SK-N-MC (cell line): ENCODE results near the gene ZNF423.
A peak's percentile ranks its signal among the peaks of the same experiment; 100 is the strongest.

Experiments used
- DNase-seq: peaks from one replicate; pipeline ENCODE4 v3.0.0-alpha.2; 2011; ENCODE audit warnings: low read depth, low spot score
- H3K27ac ChIP-seq: fragments of 200-600 bp; sonication (generic); 2 replicates; pipeline ENCODE4 v1.5.1; 2016; ENCODE audit warnings: mixed run types
- H3K36me3 ChIP-seq: fragments of 200-600 bp; sonication (generic); 2 replicates; pipeline ENCODE4 v1.6.1; 2017; ENCODE audit warnings: antibody characterized with exemption, low read length, mixed read lengths; ENCODE audit not compliant: insufficient read depth
- H3K4me3 ChIP-seq: fragments of 200-600 bp; sonication (generic); 2 replicates; pipeline ENCODE4 v1.5.1; 2016
- H3K9ac ChIP-seq: fragments of 200-600 bp; sonication (generic); 2 replicates; pipeline ENCODE4 v1.8.0; 2017; ENCODE audit warnings: mixed run types, mixed read lengths; ENCODE audit not compliant: insufficient read length
- H3K9me3 ChIP-seq: fragments of 200-600 bp; sonication (generic); 2 replicates; pipeline ENCODE4 v1.6.1; 2017; ENCODE audit warnings: low read depth, mild to moderate bottlenecking, antibody characterized with exemption, low read length, moderate library complexity, mixed read lengths
- EZH2 ChIP-seq: fragments of 200-600 bp; sonication (generic); IDR thresholded peaks from one replicate; pipeline ENCODE4 v1.6.1; 2017; ENCODE audit warnings: antibody characterized with exemption
- FOXP2 ChIP-seq: optimal IDR thresholded peaks from 2 replicates; pipeline ENCODE3; 2011; ENCODE audit warnings: mild to moderate bottlenecking, moderate library complexity; ENCODE audit not compliant: insufficient read depth; ENCODE audit errors: extremely low read length, control extremely low read depth
- POLR2AphosphoS5 ChIP-seq: IDR thresholded peaks from 2 replicates; pipeline ENCODE4 v1.6.1; 2012; ENCODE audit warnings: mild to moderate bottlenecking, low read depth, low read length, borderline replicate concordance

The ZNF423 gene

GRCh38 chr16:49556249-49556605 lies 299.7 kb downstream of the ZNF423 start:
- H3K27ac ChIP-seq: peak overlapping the region; percentile 77; the same call in 1 of the 2 replicates
- H3K4me3 ChIP-seq: peak overlapping the region; percentile 67; the same call in 1 of the 2 replicates

GRCh38 chr16:49554681-49555080 lies 301.2 kb downstream of the ZNF423 start:
- Histone ChIP-seq H3K36me3 (no peaks in the 10 kb centered on the region), H3K27ac (no peak overlapping the region), H3K9ac (no peak overlapping the region), H3K4me3 (no peak overlapping the region), H3K9me3 (no peaks in the 10 kb centered on the region)
- no peak for TF ChIP-seq EZH2
- no peak for DNase-seq

More at GRCh38 chr16:49556249-49556605, 299.7 kb downstream of the ZNF423 start:
- Histone ChIP-seq H3K9me3 (no peaks in the 10 kb centered on the region), H3K9ac (no peak overlapping the region), H3K36me3 (no peaks in the 10 kb centered on the region)
- DNase-seq: no peak
- TF ChIP-seq FOXP2 (no peak), POLR2AphosphoS5 (no peak), EZH2 (no peak)

DNA sequence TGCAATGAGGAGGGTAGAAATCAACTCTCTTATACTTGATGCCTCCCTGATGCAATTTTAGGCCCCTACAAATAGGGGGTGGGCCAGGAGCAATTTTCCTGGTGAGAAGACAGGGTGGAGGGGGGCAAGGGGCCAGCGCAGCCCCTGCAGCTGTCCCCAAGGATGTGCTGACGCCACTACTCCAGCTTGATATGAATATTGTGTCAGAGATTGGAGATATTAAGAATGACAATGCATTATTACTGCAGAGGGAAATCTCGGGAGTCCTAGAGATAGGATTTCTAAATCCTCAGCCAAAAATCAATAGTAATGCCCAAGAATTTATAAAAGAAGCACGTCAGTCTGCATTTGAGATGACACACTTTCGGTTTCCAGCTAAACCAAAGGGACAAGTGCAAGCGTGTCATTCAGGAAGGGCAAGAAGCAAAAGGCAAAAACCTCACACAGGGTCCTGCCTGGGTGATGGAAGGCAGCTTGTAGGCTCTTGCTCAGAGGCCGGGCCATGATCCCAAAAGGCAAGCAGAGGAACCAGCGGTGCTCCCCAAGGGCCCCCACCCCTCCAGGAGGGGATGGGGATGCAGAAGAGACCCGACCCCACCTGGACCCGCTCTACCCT lies 303.5 kb downstream of the ZNF423 start:
- TF ChIP-seq POLR2AphosphoS5: no peak
- TF ChIP-seq EZH2: no peak
- TF ChIP-seq FOXP2: no peak
- no peak overlapping the region for H3K4me3 ChIP-seq
- H3K27ac ChIP-seq: no peak overlapping the region
- no peak for DNase-seq
- H3K9ac ChIP-seq: no peak overlapping the region
- no peaks in the 10 kb centered on the region for H3K36me3 ChIP-seq
- no peaks in the 10 kb centered on the region for H3K9me3 ChIP-seq

DNA sequence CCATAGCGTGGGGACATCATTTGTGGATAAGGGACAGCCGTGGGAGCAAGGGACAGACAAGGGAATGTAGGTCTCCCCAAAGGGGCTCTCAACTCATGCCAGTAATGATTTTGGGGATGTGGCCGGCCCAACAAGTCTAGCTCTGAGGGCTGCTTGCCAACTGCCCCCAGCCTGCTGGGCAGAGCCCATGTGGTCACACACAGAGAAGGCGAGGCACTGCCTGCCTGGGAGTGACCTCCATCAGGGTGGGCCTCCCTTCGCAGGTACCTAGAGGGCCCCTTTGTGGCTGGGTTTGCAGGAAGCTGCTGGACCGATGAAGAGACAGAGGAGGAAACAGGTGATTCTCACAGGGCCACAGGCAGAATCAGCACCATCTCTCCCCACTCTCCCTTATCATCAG lies 305.2 kb downstream of the ZNF423 start:
- Histone ChIP-seq H3K4me3 (no peak overlapping the region), H3K36me3 (no peaks in the 10 kb centered on the region), H3K9me3 (no peaks in the 10 kb centered on the region), H3K27ac (no peak overlapping the region), H3K9ac (no peak overlapping the region)
- TF ChIP-seq POLR2AphosphoS5 (no peak), EZH2 (no peak), FOXP2 (no peak)
- no peak for DNase-seq

GRCh38 chr16:49550140-49550539 lies 305.8 kb downstream of the ZNF423 start:
- H3K4me3 ChIP-seq: no peak overlapping the region
- no peak overlapping the region for H3K27ac ChIP-seq
- H3K9ac ChIP-seq: no peak overlapping the region
- H3K36me3 ChIP-seq: no peaks in the 10 kb centered on the region
- TF ChIP-seq POLR2AphosphoS5 (no peak), EZH2 (no peak), FOXP2 (no peak)
- no peaks in the 10 kb centered on the region for H3K9me3 ChIP-seq
- no peak for DNase-seq

DNA sequence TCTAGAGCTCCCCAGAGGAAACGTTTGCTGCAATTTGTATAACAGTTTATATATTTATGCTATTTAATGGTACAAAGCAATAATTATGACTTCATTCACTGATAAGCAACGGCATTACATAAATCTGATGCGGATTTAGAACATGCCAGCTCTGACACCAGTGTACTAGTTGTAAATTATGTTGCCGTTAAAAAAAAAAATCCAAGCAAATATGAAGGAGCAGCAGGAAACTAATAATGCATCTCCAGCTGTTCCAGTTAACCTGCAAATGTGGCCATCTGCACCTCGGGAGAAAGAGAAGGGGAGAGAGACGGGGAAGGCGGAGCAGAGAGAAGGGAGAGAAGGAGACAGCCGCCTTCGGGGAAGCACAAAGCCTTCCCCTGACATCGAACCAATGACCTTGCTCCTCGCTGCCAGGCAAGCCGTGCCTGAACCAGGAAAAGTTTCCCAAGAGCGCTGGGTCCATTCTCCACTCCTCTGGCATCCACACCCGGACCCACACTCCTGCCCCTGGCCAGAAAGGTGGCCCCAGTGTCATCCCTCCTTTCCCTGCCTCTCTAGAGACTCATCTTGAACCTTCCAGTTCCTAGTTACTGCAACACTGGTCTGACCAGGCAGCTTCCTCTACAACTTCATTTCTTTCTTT lies 307.5 kb downstream of the ZNF423 start:
- no peak overlapping the region for H3K9ac ChIP-seq
- H3K27ac ChIP-seq: no peak overlapping the region
- H3K4me3 ChIP-seq: no peak overlapping the region
- no peaks in the 10 kb centered on the region for H3K36me3 ChIP-seq
- no peaks in the 10 kb centered on the region for H3K9me3 ChIP-seq
- TF ChIP-seq EZH2: no peak
- no peak for TF ChIP-seq FOXP2
- TF ChIP-seq POLR2AphosphoS5: no peak
- no peak for DNase-seq

DNA sequence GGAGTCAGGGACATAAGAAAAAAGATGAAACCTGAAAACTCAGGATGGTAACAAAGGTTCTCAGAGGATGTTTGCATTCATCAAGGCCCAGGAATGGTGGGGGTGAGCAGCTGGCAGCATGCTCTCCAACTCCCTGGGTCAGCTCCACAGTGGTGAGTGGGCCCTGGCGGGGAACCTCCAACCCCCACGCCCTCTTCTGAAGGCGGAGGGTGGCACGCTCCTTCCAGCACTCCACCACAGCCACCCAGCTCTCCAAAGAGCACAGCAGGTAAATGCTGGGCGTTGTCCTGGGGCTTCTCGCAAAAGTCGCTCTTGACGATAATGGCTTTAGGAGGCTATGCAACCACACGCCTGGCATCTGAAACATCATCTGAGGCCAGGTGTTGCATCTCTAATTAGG lies 308.5 kb downstream of the ZNF423 start:
- Histone ChIP-seq H3K36me3 (no peaks in the 10 kb centered on the region), H3K27ac (no peak overlapping the region), H3K9ac (no peak overlapping the region), H3K4me3 (no peak overlapping the region), H3K9me3 (no peaks in the 10 kb centered on the region)
- DNase-seq: no peak
- TF ChIP-seq POLR2AphosphoS5: no peak
- no peak for TF ChIP-seq FOXP2
- TF ChIP-seq EZH2: no peak

DNA sequence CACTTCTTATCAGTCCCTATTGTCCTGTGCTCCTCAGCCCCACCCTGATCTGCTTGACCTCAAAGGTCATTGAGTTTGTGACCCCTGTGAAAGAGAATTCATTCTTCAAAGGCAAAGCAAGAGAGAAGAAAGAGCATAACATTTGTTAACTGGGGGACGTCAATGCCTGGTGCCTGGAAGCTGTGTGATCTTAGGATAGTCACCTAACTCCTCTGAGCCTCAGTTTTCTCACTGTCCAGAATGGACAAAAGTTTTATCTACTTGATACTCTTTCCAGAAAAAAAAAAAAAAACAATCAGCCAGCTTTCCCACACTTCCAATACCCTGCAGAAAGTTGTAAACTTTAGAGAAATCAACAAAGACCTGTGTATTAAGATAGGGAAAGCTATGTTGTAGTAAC lies 309.2 kb downstream of the ZNF423 start:
- no peak overlapping the region for H3K4me3 ChIP-seq
- DNase-seq: no peak
- no peak for TF ChIP-seq EZH2
- no peak overlapping the region for H3K27ac ChIP-seq
- H3K36me3 ChIP-seq: no peaks in the 10 kb centered on the region
- H3K9me3 ChIP-seq: no peaks in the 10 kb centered on the region
- no peak overlapping the region for H3K9ac ChIP-seq
